PC-9 (cell line): ENCODE results near the gene TAS2R14.

Source experiments
- EZH2 ChIP-seq: fragments of 200-600 bp; sonication (generic); IDR thresholded peaks from 2 replicates; pipeline ENCODE4 v1.8.0; 2017; ENCODE audit warnings: antibody characterized with exemption, low read depth
- TF ChIP-seq, protein P1 (sequence below): fragments of 200-600 bp; sonication (generic); conservative IDR thresholded peaks from 2 replicates; pipeline ENCODE4 v1.6.1; 2017; ENCODE audit warnings: mixed run types, antibody characterized with exemption, mild to moderate bottlenecking, moderate library complexity

- TF ChIP-seq, protein P1, sequence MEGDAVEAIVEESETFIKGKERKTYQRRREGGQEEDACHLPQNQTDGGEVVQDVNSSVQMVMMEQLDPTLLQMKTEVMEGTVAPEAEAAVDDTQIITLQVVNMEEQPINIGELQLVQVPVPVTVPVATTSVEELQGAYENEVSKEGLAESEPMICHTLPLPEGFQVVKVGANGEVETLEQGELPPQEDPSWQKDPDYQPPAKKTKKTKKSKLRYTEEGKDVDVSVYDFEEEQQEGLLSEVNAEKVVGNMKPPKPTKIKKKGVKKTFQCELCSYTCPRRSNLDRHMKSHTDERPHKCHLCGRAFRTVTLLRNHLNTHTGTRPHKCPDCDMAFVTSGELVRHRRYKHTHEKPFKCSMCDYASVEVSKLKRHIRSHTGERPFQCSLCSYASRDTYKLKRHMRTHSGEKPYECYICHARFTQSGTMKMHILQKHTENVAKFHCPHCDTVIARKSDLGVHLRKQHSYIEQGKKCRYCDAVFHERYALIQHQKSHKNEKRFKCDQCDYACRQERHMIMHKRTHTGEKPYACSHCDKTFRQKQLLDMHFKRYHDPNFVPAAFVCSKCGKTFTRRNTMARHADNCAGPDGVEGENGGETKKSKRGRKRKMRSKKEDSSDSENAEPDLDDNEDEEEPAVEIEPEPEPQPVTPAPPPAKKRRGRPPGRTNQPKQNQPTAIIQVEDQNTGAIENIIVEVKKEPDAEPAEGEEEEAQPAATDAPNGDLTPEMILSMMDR: no peak
- no peak for TF ChIP-seq EZH2
Measured at GRCh38 chr12:10959804-10960203, 20.7 kb upstream of the TAS2R14 start.
